HepG2 (cell line): ENCODE data around the gene CST3. TPM values are rescaled to one million over a fixed set of nuclear protein-coding genes. Genes with fewer than 3 reads are reported as not detected.

Source experiments
- ATF3 ChIP-seq: sonication (generic); formaldehyde crosslinking; IDR thresholded peaks from 2 replicates; pipeline ENCODE4 v1.4.0; 2020; ENCODE audit warnings: missing genetic modification reagents
- CTCF ChIP-seq: sonication (generic); formaldehyde crosslinking; IDR thresholded peaks from 2 replicates; pipeline ENCODE4 v1.5.0; 2020; ENCODE audit warnings: mild to moderate bottlenecking, missing genetic modification reagents, moderate library complexity
- EED ChIP-seq: sonication (generic); formaldehyde crosslinking; IDR thresholded peaks from 2 replicates; pipeline ENCODE4 v1.5.0; 2020; ENCODE audit warnings: mild to moderate bottlenecking, missing genetic modification reagents
- ERF ChIP-seq: IDR thresholded peaks from 2 replicates; pipeline ENCODE4 v1.6.1; 2018; ENCODE audit warnings: missing biosample characterization, missing genetic modification reagents
- GPBP1L1 ChIP-seq: sonication (generic); formaldehyde crosslinking; IDR thresholded peaks from 2 replicates; pipeline ENCODE4 v1.5.0; 2020; ENCODE audit warnings: mild to moderate bottlenecking, missing genetic modification reagents
- HES4 ChIP-seq: sonication (generic); formaldehyde crosslinking; IDR thresholded peaks from 2 replicates; pipeline ENCODE4 v1.9.0; 2021; ENCODE audit warnings: mild to moderate bottlenecking, missing genetic modification reagents, borderline replicate concordance
- MAF1 ChIP-seq: sonication (generic); formaldehyde crosslinking; IDR thresholded peaks from 2 replicates; pipeline ENCODE4 v1.5.0; 2020; ENCODE audit warnings: missing genetic modification reagents, borderline replicate concordance
- NR0B2 ChIP-seq: sonication (generic); formaldehyde crosslinking; IDR thresholded peaks from 2 replicates; pipeline ENCODE4 v1.4.0; 2020; ENCODE audit warnings: mild to moderate bottlenecking, missing genetic modification reagents
- SCMH1 ChIP-seq: sonication (generic); formaldehyde crosslinking; IDR thresholded peaks from 2 replicates; pipeline ENCODE4 v1.9.0; 2021; ENCODE audit warnings: missing genetic modification reagents, mild to moderate bottlenecking, borderline replicate concordance
- SIX1 ChIP-seq: sonication (generic); formaldehyde crosslinking; IDR thresholded peaks from 2 replicates; pipeline ENCODE4 v1.4.0; 2020; ENCODE audit warnings: missing genetic modification reagents, borderline replicate concordance
- ZBTB14 ChIP-seq: sonication (generic); formaldehyde crosslinking; IDR thresholded peaks from 2 replicates; pipeline ENCODE4 v1.4.0; 2020; ENCODE audit warnings: missing genetic modification reagents
- ZBTB2 ChIP-seq: sonication (generic); formaldehyde crosslinking; IDR thresholded peaks from 2 replicates; pipeline ENCODE4 v1.8.0; 2022; ENCODE audit warnings: low read depth, missing genetic modification reagents
- ZBTB8A ChIP-seq: sonication (generic); formaldehyde crosslinking; IDR thresholded peaks from 2 replicates; pipeline ENCODE4 v1.4.0; 2020; ENCODE audit warnings: mild to moderate bottlenecking, low read depth, missing genetic modification reagents, borderline replicate concordance
- ZIK1 ChIP-seq: sonication (generic); formaldehyde crosslinking; IDR thresholded peaks from 2 replicates; pipeline ENCODE4 v1.5.0; 2020; ENCODE audit warnings: mild to moderate bottlenecking, low read depth, missing genetic modification reagents, borderline replicate concordance
- ZNF225 ChIP-seq: sonication (generic); formaldehyde crosslinking; IDR thresholded peaks from 2 replicates; pipeline ENCODE4 v1.4.0; 2020; ENCODE audit warnings: mild to moderate bottlenecking, missing genetic modification reagents
- ZNF274 ChIP-seq: sonication (generic); formaldehyde crosslinking; IDR thresholded peaks from 2 replicates; pipeline ENCODE4 v1.5.1; 2020; ENCODE audit warnings: mild to moderate bottlenecking, missing genetic modification reagents
- ZNF614 ChIP-seq: IDR thresholded peaks from 2 replicates; pipeline ENCODE4 v1.6.1; 2018; ENCODE audit warnings: missing biosample characterization, missing genetic modification reagents, inconsistent platforms, borderline replicate concordance
- ZNF678 ChIP-seq: sonication (generic); formaldehyde crosslinking; IDR thresholded peaks from 2 replicates; pipeline ENCODE4 v1.4.0; 2020; ENCODE audit warnings: mild to moderate bottlenecking, missing genetic modification reagents
- ZNF777 ChIP-seq: sonication (generic); formaldehyde crosslinking; IDR thresholded peaks from 2 replicates; pipeline ENCODE4 v1.4.0; 2020; ENCODE audit warnings: missing genetic modification reagents
- ZNF800 ChIP-seq: sonication (generic); formaldehyde crosslinking; IDR thresholded peaks from 2 replicates; pipeline ENCODE4 v1.4.0; 2020; ENCODE audit warnings: missing genetic modification reagents
- polyA plus RNA-seq, 8 experiments: library from polyadenylated mRNA; depleted of rRNA in 3 of 8; stranded (reverse) in 7 of 8; unstranded in 1 of 8; fragments of >200 nt; fragmentation: Illumina TruSeq in 4 of 8; extraction: Trizol in 4 of 8; gene quantifications; 2 replicates each; pipeline versions ENCODE4 v1.2.1 to v1.2.3, GENCODE V29; 2011 to 2016; ENCODE audit warnings: low read depth in 4 of 8, missing spikeins in 1 of 8, mixed read lengths in 1 of 8; ENCODE audit not compliant: insufficient read depth in 1 of 8
- total RNA-seq, 5 experiments: library from RNA; depleted of rRNA; stranded (reverse); fragments of >200 nt; fragmentation: Illumina TruSeq; extraction: Trizol; gene quantifications; 2 replicates each; pipeline ENCODE4 v1.2.3, GENCODE V29; 2016; ENCODE audit warnings: low read depth in 1 of 5

CST3 gene
- total and polyA plus RNA-seq, 2 of the 13 experiments (the other 11 are each of a cell fraction or from before 2014, with no cell fraction given): 690 to 1,005 TPM

- TF ChIP-seq GPBP1L1 (CRISPR knock-in tag) (no peak), ZBTB8A (CRISPR knock-in tag) (no peak), ZNF678 (CRISPR knock-in tag) (no peak), ERF (peak; percentile 47; the same call in 1 of the 2 replicates), EED (CRISPR knock-in tag) (no peak; the same call in 1 of the 2 replicates), SCMH1 (no peak), ZNF225 (CRISPR knock-in tag) (0 out of 2 replicates have a peak, but pooled peaks have one; percentile 59), ZNF800 (CRISPR knock-in tag) (no peak), MAF1 (CRISPR knock-in tag) (0 out of 2 replicates have a peak, but pooled peaks have one; percentile 64), NR0B2 (CRISPR knock-in tag) (no peak), CTCF (peak; percentile 99), ATF3 (CRISPR knock-in tag) (no peak), HES4 (CRISPR knock-in tag) (no peak), SIX1 (no peak), ZNF274 (CRISPR knock-in tag) (0 out of 2 replicates have a peak, but pooled peaks have one; percentile 42), ZNF777 (CRISPR knock-in tag) (no peak), ZIK1 (CRISPR knock-in tag) (no peak), ZNF614 (CRISPR knock-in tag) (peak; percentile 62; the same call in 1 of the 2 replicates), ZBTB14 (CRISPR knock-in tag) (no peak), ZBTB2 (CRISPR knock-in tag) (no peak)
Measured at GRCh38 chr20:23606652-23607049, 31.1 kb downstream of the CST3 start (continued).
